COLO829 (cell line): Measurements from ENCODE around the gene HES4.
"Not testable (repeated sequence)": the region's sequence is repeated elsewhere in the genome, so short reads cannot be mapped to it uniquely, and the experiment has no call there.

Experiments
- DNase-seq: peaks from one replicate; pipeline ENCODE4 v3.0.0; 2012; ENCODE audit warnings: low spot score

Gene HES4

GRCh38 chr1:998745-998994 lies 1.2 kb downstream of the HES4 start:
- no peak for DNase-seq

GRCh38 chr1:997993-998744 lies 1.7 kb downstream of the HES4 start:
- DNase-seq, result no peak

- DNase-seq, result no peak
Observed at GRCh38 chr1:997713-997992, 2.2 kb downstream of the HES4 start.

- DNase-seq, result no peak
Observed at GRCh38 chr1:996851-997712, 2.8 kb downstream of the HES4 start.

GRCh38 chr1:995665-996633 lies 3.9 kb downstream of the HES4 start:
- no peak for DNase-seq

GRCh38 chr1:994546-994945 lies 5.4 kb downstream of the HES4 start:
- DNase-seq, result not testable (repeated sequence)

- DNase-seq, result no peak
Observed at GRCh38 chr1:993379-993995, 6.4 kb downstream of the HES4 start.

- DNase-seq, result no peak
Observed at GRCh38 chr1:992362-992761, 7.5 kb downstream of the HES4 start.

- no peak for DNase-seq
Observed at GRCh38 chr1:991895-992294, 8.0 kb downstream of the HES4 start.

- DNase-seq, result not testable (repeated sequence)
Observed at GRCh38 chr1:991275-991674, 8.6 kb downstream of the HES4 start.

- DNase-seq, result not testable (repeated sequence)
Observed at GRCh38 chr1:988061-988460, 11.8 kb downstream of the HES4 start.

- DNase-seq, result no peak
Observed at GRCh38 chr1:985126-985525, 14.8 kb downstream of the HES4 start.

GRCh38 chr1:984476-984814 lies 15.5 kb downstream of the HES4 start:
- DNase-seq, result no peak

GRCh38 chr1:983798-984475 lies 16.0 kb downstream of the HES4 start:
- DNase-seq, result no peak

GRCh38 chr1:982765-983436 lies 17.0 kb downstream of the HES4 start:
- DNase-seq, result no peak

GRCh38 chr1:981955-982558 lies 17.8 kb downstream of the HES4 start, which contains the start of gene PERM1:
TSS of gene PERM1 (minus strand) at chr1:982093. CDS start at chr1:981029, 1,064 bp downstream.
- no peak for DNase-seq

- DNase-seq, result no peak
Observed at GRCh38 chr1:981491-981954, 18.4 kb downstream of the HES4 start.

GRCh38 chr1:980602-981395 lies 19.1 kb downstream of the HES4 start:
- no peak for DNase-seq

GRCh38 chr1:980137-980571 lies 19.7 kb downstream of the HES4 start:
- DNase-seq, result no peak

- no peak for DNase-seq
Observed at GRCh38 chr1:979744-980072, 20.2 kb downstream of the HES4 start.
